Measurements from ENCODE around the gene CELF2.
"Not testable (repeated sequence)": the region's sequence is repeated elsewhere in the genome, so short reads cannot be mapped to it uniquely, and the experiment has no call there.

Gene CELF2

DNA sequence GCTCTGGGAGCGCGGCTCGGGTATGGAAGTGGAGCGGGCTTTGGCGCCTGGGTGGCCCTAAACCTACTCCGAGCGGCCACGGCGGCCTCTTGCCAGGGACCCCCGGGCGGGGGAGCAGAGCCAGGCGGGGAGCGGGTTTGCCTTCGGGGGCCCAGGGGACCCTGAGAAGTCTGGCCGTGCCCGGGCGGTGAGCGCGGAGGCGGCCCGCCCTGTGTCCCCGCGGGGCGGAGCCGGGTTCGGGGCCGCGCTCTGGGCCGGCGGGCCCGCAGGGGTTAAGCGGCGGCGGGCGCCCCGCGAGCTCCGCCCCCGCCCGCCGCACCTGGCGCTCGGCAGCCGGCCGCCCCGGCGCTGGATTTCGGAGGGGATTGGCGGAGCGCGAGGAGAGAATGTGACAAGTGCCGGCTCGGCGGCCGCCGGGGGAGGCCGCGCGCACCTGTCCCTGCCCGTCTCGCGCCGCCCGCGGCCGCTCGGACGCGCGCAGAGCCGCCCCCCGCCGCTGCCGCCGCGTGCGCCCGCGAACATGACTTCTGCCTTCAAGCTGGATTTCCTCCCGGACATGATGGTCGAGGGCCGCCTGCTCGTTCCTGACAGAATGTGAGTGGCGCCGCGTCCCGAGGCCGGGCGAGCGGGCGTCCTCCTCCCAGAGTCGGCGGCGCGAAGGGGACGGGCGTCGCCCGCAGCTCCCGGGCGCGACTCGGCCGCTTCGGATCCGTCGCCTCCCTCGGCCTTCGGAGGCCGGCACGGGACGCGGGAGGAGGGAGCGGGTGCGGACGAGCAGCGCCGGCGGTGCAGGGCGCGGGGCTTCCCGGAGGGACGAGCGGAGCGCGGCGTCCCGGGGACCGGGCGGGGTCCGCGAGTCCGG is at the start of gene CELF2:
Gene CELF2 (plus strand): TSS at position 303 of the 862 bp plus-strand sequence. CDS start 218 bp downstream, at position 521.
- no peak for DNase-seq (ENCODE audit: low spot score)

GRCh38 chr10:10968257-10968588 is 49.4 kb upstream of the CELF2 start:
- DNase-seq (ENCODE audit: low spot score): no peak

DNA sequence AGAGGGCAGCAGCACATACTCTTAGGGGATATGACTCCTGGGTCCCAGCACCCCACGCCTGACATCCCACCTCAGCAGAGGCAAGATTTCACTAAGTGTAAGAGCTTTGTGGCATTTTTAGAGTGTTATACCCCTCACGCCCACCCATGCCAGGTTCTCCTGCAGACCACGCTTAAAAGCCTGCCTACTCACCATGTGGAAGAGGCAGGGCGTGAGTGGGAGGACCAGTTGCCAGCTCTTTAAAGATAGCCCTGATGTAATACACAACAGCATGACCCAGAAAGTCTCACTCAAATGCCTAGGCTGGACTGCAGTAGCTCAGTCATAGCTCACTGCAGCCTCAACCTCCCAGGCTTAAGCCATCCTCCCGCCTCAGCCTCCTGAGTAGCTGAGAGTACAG is 44.4 kb upstream of the CELF2 start:
- no peak for DNase-seq (ENCODE audit: low spot score)

DNA sequence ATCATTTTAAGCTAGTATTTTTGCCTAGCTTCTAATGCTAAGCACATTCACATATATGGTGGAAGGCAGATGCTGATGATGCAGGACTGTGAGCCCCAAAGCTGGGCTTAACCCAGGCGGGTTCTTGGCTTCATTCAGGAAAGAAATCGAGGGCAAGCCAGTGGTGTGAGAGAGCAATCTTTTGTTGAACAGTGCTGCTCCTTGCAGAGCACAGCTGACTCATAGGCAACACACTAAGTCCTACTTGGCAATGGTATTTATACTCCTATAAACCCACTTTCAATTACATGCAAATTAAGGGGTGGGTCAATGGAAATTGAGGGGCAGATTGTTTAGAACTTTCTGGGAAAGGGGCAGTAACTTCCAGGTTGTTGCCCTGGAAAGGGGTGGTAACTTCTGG is 42.0 kb upstream of the CELF2 start:
- peak; percentile 23 for DNase-seq (ENCODE audit: low spot score)

- no peak for DNase-seq (ENCODE audit: low spot score)
Measured at GRCh38 chr10:10976652-10977051, 41.0 kb upstream of the CELF2 start.

GRCh38 chr10:10977226-10977956 is 40.3 kb upstream of the CELF2 start:
- no peak for DNase-seq (ENCODE audit: low spot score)

DNA sequence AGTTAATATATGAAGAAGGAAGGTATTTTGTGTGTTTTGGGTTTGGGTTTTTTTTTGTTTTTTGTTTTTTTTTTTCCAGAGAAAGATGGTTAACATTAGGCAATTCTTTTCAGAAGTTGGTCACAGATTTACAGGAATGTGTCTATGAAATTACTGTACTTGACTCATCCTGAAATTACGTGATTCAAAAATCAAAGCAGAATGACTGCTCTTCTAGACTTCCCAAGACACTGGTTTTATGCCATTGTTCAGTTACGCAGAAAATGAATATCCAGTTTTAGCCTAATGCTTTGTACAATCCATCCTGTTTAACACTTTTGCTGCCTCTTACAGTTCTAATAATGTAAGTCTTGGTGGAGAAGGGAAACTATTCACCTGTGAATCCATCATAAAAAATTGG is 39.7 kb upstream of the CELF2 start:
- no peak for DNase-seq (ENCODE audit: low spot score)

- DNase-seq (ENCODE audit: low spot score): no peak
Measured at GRCh38 chr10:10985361-10985760, 32.3 kb upstream of the CELF2 start.

GRCh38 chr10:10986606-10987005 is 31.1 kb upstream of the CELF2 start:
- DNase-seq (ENCODE audit: low spot score): no peak

DNA sequence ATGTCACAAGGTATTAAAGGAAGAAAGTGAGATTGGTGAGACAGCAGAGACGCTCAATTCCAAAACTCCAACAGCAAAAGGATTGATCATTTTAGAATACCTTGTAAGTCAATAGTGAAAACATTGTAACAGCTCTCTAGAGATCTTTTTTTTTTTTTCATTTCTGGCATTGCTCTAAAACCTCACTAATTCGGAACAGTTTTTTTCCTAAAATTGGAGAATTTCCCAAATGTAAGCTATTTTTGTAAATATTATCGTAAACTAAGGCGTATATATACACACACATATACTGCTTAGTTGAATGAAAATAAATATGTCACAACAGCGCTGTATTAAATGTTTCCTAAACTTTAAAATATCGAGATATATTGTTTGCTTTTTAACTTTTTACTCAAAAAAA is 30.6 kb upstream of the CELF2 start:
- no peak for DNase-seq (ENCODE audit: low spot score)

DNA sequence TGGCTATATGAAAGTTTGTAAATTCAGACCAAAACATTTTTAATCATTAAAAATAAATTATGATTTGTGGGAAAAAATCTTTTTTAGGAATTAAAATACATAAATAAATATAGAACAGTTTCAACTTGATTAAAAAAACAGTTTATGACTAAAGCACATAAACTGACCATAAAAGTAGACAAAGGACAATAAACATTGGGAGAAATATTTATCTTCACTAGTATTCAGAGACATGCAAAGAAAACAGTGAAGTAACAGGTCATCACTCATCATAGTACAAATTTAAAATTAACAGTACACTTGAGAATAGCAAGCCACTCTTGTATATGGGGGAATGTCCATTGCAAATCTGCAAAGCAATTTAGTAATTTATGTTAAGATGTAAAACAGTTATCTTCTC is 28.0 kb upstream of the CELF2 start:
- no peak for DNase-seq (ENCODE audit: low spot score)

DNA sequence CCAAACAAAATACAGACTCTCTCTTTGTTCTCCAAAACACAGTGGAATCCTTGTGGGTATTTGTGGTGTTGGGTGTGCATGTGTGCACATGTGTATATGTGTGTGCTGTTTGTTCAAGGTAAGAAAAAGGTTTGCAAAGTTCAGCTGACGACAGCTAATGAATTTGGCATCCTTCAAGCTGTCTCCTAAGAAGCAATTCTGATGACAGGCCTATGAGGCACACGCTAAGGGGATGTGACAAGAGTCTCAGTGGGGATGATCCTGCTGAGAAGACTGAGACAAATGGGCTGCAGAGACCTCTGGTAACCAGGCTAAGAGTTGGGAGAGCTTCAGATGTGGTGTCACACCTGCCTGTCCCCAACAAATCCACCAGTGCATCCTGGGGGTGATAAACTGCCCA is 26.5 kb upstream of the CELF2 start:
- no peak for DNase-seq (ENCODE audit: low spot score)

DNA sequence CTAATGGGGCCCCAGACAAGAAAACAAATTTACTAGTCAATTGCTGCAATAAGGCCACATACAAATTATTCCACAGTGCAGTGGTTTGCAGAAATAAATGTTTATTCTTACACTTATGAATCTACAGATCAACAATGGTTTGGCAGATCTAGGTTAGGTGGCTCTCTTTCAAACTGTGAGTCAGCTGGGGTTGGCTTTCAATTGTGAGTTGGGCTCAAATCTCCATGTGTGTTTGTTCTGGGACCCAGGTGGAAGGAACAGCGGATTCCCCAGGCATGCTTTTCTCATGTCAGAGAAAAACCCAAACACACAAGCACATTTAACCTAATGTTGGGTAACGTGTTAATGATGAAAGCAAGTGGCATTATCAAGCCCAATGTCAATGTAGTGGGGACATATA is 25.6 kb upstream of the CELF2 start:
- DNase-seq (ENCODE audit: low spot score): no peak

DNA sequence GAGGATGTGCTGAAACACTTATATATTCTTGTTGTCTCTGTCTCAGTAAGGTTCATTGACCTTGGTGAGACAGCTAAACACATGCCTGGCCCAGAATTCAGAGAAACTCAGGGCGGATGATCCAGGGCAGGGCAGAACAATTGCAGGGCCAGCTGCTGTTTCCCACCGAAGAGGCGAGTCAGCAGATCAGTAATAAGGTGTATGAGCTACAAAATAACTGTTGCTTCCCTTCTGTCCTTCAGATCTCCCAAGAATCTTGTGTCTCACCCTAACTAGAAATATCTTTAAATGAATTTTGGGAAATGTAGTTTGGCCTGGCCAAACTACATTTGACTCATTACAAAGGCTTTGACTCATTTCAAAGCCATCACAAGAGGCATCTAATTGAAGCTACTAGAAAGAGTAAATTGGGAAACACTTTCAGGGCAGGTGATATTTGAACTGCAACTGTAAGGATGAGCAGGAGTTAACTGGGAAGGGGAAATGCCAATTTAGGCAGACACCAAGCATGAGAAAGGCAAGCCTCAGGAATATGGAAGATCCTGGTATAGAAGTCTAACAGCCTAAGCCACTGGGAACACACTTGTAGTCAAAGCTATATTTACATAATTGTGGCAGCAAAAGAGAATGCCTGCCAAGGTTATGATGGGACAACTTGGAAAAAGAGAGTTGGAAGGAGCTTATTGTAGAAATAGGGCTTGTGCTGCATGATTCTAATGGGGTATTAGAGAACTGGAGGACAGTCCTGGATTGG is 24.5 kb upstream of the CELF2 start:
- DNase-seq (ENCODE audit: low spot score): no peak

DNA sequence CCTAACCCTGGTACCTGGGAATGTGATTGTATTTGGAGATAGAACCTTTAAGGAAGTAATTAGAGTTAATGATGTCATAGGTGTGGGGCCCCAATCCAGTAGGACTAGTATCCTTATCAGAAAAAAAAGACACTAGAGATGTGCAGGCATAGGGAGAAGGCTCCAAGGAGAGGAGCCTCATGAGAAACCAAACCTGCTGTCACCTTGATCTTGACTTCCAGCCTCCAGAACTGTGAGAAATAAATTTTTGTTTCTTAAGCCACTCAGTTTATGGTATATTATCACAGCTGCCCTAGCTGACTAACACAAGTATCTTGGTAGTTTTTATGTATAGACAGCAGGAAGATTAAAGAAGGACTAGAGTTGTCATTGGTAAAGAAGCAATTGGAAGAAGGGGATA is 23.9 kb upstream of the CELF2 start:
- DNase-seq (ENCODE audit: low spot score): no peak

GRCh38 chr10:10994360-10994759 is 23.3 kb upstream of the CELF2 start:
- no peak for DNase-seq (ENCODE audit: low spot score)

DNA sequence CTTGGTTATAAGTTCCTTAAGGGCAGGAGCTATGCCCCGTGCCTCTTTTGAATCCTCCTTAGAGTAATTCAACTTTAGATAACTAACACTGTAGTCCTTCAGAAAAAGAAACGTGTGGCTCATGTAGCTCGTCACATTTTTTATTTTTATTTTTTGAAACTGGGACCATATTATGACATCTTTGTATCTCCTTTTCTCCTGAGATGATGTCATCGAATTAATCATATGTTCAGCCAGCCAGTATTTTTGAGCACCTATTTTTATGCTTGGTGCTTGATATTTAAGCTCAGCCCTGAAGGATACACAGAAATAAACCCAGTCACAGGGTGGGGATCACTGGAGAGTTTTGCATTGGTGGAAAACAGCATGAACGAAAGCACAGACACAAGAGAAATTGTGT is 22.6 kb upstream of the CELF2 start:
- DNase-seq (ENCODE audit: low spot score): no peak

GRCh38 chr10:10996966-10997620 is 20.6 kb upstream of the CELF2 start:
- DNase-seq (ENCODE audit: low spot score): no peak

- DNase-seq (ENCODE audit: low spot score): not testable (repeated sequence)
Measured at GRCh38 chr10:10999501-10999900, 18.2 kb upstream of the CELF2 start.

DNA sequence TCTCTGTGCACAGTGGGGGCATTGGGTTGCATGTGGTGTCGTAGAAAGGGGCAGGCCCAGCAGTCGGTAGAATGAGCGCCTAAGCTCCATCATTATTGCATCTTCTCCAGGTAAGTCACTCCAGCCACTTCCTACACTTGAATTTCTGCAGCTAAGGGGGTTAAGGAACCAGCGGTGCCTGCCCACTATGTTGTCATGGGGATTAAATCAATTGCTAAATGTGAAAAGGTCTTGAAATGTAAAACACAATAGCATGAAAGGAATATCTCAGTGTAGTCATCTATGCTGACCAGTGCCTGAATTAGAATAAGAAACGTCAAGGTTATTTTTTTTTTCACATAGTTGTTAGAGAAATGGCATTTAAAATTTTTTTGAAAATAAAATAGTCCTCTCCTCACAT is 15.2 kb upstream of the CELF2 start:
- no peak for DNase-seq (ENCODE audit: low spot score)

DNA sequence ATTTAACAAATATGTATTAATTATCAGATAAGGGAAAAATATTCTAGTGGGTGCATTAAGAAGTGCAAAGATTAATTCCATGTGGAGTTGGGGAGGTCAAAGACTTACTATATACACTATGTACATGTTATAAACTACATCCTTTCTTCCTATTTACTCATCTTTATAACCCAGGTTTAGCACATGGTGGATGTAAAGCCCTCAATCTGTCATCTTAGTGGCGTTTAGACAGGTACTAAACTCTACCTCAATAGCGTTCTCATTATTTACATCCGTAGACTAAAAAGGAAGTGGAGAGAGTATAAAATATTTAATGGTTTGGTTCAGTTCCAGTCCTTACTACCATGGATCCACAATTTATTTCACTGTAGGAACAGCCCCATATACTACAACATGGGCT is 14.8 kb upstream of the CELF2 start:
- DNase-seq (ENCODE audit: low spot score): no peak

- DNase-seq (ENCODE audit: low spot score): no peak
Measured at GRCh38 chr10:11003679-11004078, 14.0 kb upstream of the CELF2 start.
